Gastrocnemius medialis (tissue), 4 donors: ENCODE results near the gene RACGAP1. TPM values are rescaled to one million over a fixed set of nuclear protein-coding genes. Genes with fewer than 3 reads are reported as not detected.

Source experiments
- ATAC-seq, 2 donors: fragments of 150-250 bp; one replicate each; pipeline ENCODE4 v1.9.1; 2016
- DNase-seq, 2 donors: peaks; one replicate each; pipeline ENCODE4 v3.0.0-alpha.2; 2019
- H3K27ac ChIP-seq, 4 donors: fragments of 200-600 bp; sonication (generic); 1 replicate in 1 of 4; 2 replicates in 3 of 4; pipeline ENCODE4 v1.5.1; 2016 to 2018; ENCODE audit warnings: mild to moderate bottlenecking in 2 of 4, moderate library complexity in 1 of 4
- H3K27me3 ChIP-seq, 3 donors: fragments of 200-600 bp; sonication (generic) in 2 of 3; 1 replicate in 1 of 3; 2 replicates in 2 of 3; pipeline versions ENCODE4 v1.5.1 to v1.6.0; 2016 to 2019; ENCODE audit warnings: mild to moderate bottlenecking in 1 of 3, moderate library complexity in 1 of 3
- H3K36me3 ChIP-seq, 2 donors: fragments of 200-600 bp; sonication (generic) in 1 of 2; one replicate each; pipeline ENCODE4 v1.5.1; 2017 to 2018
- H3K4me1 ChIP-seq, 2 donors: fragments of 200-600 bp; sonication (generic) in 1 of 2; one replicate each; pipeline ENCODE4 v1.5.1; 2016 to 2017; ENCODE audit warnings: mild to moderate bottlenecking in 2 of 2
- H3K4me3 ChIP-seq, 4 donors: fragments of 200-600 bp; sonication (generic) in 3 of 4; 1 replicate in 1 of 4; 2 replicates in 3 of 4; pipeline ENCODE4 v1.5.1; 2016 to 2019; ENCODE audit warnings: mild to moderate bottlenecking in 2 of 4
- H3K9me3 ChIP-seq, 3 donors: fragments of 200-600 bp; sonication (generic) in 2 of 3; 1 replicate in 1 of 3; 2 replicates in 2 of 3; pipeline ENCODE4 v1.5.1; 2016 to 2019
- CTCF ChIP-seq, 5 experiments: fragments of 450-650 bp in 3 of 5; fragments of 200-600 bp in 2 of 5; sonication (generic) in 2 of 5; IDR thresholded peaks in 4 of 5; conservative IDR thresholded peaks in 1 of 5; 1 replicate in 4 of 5; 2 replicates in 1 of 5; pipeline ENCODE4 v1.5.1; 2016 to 2019; ENCODE audit warnings: antibody characterized with exemption in 5 of 5, mild to moderate bottlenecking in 3 of 5, moderate library complexity in 3 of 5
- POLR2A ChIP-seq, 2 donors: fragments of 450-650 bp; IDR thresholded peaks; one replicate each; pipeline ENCODE4 v1.6.1; 2017; ENCODE audit warnings: antibody characterized with exemption in 2 of 2, mild to moderate bottlenecking in 2 of 2, moderate library complexity in 2 of 2
- in situ Hi-C, 4 donors: fragments of 200-750 bp; cut with MboI; loops; one replicate each; pipeline versions ENCODE4 v1.15.0 to v1.8.0; 2017; ENCODE audit warnings: low sequenced_read_pairs in 4 of 4
- intact Hi-C: fragments of 100-400 bp; cut with DNase I; formaldehyde crosslinking; loops from one replicate; pipeline ENCODE4 v1.15.1; 2023; ENCODE audit warnings: low total_unique reads
- total RNA-seq, 4 donors: library from RNA; depleted of rRNA; stranded (reverse); fragments of >200 nt; gene quantifications; one replicate each; pipeline versions ENCODE4 v1.1.0 to v1.2.3, GENCODE V29; 2016

The RACGAP1 gene
- total RNA-seq, 4 donors from 2014 or later: 5.6 to 13.3 (median 6.5) TPM

GRCh38 chr12:49979791-49980190 lies 45.5 kb downstream of the RACGAP1 start:
- ATAC-seq (no peak), DNase-seq (no peak)
- Histone ChIP-seq H3K27ac (no peak overlapping the region), H3K36me3 (no peaks in the 10 kb centered on the region), H3K27me3 (no peaks in the 10 kb centered on the region), H3K4me1 (peaks cover 0 to 5% of the 10 kb centered on the region in 2 donors), H3K9me3 (no peaks in the 10 kb centered on the region), H3K4me3 (no peak overlapping the region)
- in situ Hi-C loops: loop anchor here in 1 of 4 donors (5.0 kb wide), 1 partner anchor 78 kb away; the partner anchor contains the start of gene ASIC1
- no peak for TF ChIP-seq POLR2A (IDR thresholded peaks at IDR 0.05)
- no peak for TF ChIP-seq CTCF (IDR thresholded peaks at IDR 0.05 in 4 of 5, conservative IDR thresholded peaks at IDR 0.05 in 1 of 5)
- intact Hi-C loops: no loop called here

GRCh38 chr12:49979016-49979586 lies 46.2 kb downstream of the RACGAP1 start:
- DNase-seq (no peak), ATAC-seq (no peak)
- H3K36me3 ChIP-seq: no peaks in the 10 kb centered on the region
- no peak overlapping the region for H3K4me3 ChIP-seq
- no peaks in the 10 kb centered on the region for H3K9me3 ChIP-seq
- intact Hi-C loops (no loop called here), in situ Hi-C loops (loop anchor here in 1 of 4 donors (5.0 kb wide), 1 partner anchor 78 kb away; the partner anchor contains the start of gene ASIC1)
- TF ChIP-seq POLR2A (IDR thresholded peaks at IDR 0.05): no peak
- no peak for TF ChIP-seq CTCF (IDR thresholded peaks at IDR 0.05 in 4 of 5, conservative IDR thresholded peaks at IDR 0.05 in 1 of 5)
- no peak overlapping the region for H3K27ac ChIP-seq
- H3K27me3 ChIP-seq: no peaks in the 10 kb centered on the region
- peaks cover 0 to 5% of the 10 kb centered on the region in 2 donors for H3K4me1 ChIP-seq

GRCh38 chr12:49978125-49978524 lies 47.2 kb downstream of the RACGAP1 start:
- in situ Hi-C loops (loop anchor here in 1 of 4 donors (5.0 kb wide), 1 partner anchor 79 kb away; the partner anchor contains the start of gene ASIC1), intact Hi-C loops (no loop called here)
- TF ChIP-seq CTCF (IDR thresholded peaks at IDR 0.05 in 4 of 5, conservative IDR thresholded peaks at IDR 0.05 in 1 of 5): no peak
- no peak for TF ChIP-seq POLR2A (IDR thresholded peaks at IDR 0.05)

DNA sequence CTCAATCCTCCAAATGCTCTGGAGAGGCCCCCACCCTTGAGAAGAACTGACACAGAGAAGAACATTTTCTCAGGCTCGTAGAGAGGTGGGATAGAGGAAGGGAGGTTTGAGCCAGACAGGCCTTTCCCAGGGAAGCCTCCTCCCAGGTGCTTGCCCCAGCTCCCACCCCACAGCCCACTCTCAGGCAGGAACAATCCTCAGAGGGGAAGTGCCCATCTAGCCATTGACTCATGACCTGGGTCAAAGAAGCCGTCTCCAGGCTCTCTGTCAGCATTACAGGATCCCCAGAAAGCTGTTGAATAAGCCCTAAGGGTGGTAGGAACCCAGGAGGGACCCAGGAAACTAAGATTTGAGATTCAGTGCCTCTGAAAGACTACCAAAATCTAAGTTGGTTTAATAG lies 48.7 kb downstream of the RACGAP1 start:
- ATAC-seq: no peak
- in situ Hi-C loops: loop anchor here in 1 of 4 donors (5.0 kb wide), 1 partner anchor 81 kb away; the partner anchor contains the start of gene ASIC1
- Histone ChIP-seq H3K36me3 (no peaks in the 10 kb centered on the region), H3K4me1 (no peaks in the 10 kb centered on the region), H3K4me3 (no peak overlapping the region), H3K27ac (no peak overlapping the region), H3K27me3 (no peaks in the 10 kb centered on the region), H3K9me3 (no peaks in the 10 kb centered on the region)
- TF ChIP-seq CTCF (IDR thresholded peaks at IDR 0.05 in 4 of 5, conservative IDR thresholded peaks at IDR 0.05 in 1 of 5): no peak
- no peak for TF ChIP-seq POLR2A (IDR thresholded peaks at IDR 0.05)
- DNase-seq: no peak
- intact Hi-C loops: no loop called here

More at GRCh38 chr12:49978125-49978524, 47.2 kb downstream of the RACGAP1 start:
- no peaks in the 10 kb centered on the region for H3K27me3 ChIP-seq
- H3K4me1 ChIP-seq: no peaks in the 10 kb centered on the region
- DNase-seq (no peak), ATAC-seq (no peak)
- H3K4me3 ChIP-seq: no peak overlapping the region
- H3K36me3 ChIP-seq: no peaks in the 10 kb centered on the region
- H3K9me3 ChIP-seq: no peaks in the 10 kb centered on the region
- no peak overlapping the region for H3K27ac ChIP-seq
